ENCODE results near the gene ZNF142. TPM values are rescaled to one million over a fixed set of nuclear protein-coding genes. Genes with fewer than 3 reads are reported as not detected.

Gene ZNF142
- total RNA-seq, 1 donor from 2014 or later, result 43.1 TPM

DNA sequence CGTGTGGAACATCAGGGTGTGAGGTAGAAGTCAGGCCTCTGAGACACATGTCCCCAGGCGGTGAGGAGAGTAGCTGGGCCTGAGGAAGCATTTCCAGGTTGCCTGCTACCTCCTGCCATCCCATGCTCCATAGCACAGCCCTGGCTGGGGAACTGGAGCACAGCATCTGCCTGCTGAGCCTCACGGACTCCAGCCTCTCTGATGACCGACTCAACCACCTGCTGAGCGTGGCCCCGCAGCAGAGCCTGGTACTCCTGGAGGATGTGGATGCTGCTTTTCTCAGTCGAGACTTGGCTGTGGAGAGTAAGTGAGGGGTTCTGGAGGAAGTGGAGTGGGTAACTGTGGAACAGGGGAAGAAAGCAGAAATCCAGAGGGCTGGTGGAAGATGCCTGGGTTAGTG lies 3.0 kb upstream of the ZNF142 start:
- Mint-ChIP-seq H3K36me3 (ENCODE audit: insufficient read depth) (peaks cover 15% of the 10 kb centered on the region), H3K9me3 (ENCODE audit: low read depth) (no peaks in the 10 kb centered on the region), H3K27me3 (no peaks in the 10 kb centered on the region), H3K4me3 (ENCODE audit: low read depth) (no peak overlapping the region), H3K4me1 (ENCODE audit: low read depth) (peaks cover 21% of the 10 kb centered on the region), H3K27ac (no peak overlapping the region)
- no peak for DNase-seq (ENCODE audit: low spot score, unreplicated experiment)
- TF ChIP-seq, protein P1, sequence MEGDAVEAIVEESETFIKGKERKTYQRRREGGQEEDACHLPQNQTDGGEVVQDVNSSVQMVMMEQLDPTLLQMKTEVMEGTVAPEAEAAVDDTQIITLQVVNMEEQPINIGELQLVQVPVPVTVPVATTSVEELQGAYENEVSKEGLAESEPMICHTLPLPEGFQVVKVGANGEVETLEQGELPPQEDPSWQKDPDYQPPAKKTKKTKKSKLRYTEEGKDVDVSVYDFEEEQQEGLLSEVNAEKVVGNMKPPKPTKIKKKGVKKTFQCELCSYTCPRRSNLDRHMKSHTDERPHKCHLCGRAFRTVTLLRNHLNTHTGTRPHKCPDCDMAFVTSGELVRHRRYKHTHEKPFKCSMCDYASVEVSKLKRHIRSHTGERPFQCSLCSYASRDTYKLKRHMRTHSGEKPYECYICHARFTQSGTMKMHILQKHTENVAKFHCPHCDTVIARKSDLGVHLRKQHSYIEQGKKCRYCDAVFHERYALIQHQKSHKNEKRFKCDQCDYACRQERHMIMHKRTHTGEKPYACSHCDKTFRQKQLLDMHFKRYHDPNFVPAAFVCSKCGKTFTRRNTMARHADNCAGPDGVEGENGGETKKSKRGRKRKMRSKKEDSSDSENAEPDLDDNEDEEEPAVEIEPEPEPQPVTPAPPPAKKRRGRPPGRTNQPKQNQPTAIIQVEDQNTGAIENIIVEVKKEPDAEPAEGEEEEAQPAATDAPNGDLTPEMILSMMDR (IDR thresholded peaks at IDR 0.05; ENCODE audit: unreplicated experiment), result no peak

DNA sequence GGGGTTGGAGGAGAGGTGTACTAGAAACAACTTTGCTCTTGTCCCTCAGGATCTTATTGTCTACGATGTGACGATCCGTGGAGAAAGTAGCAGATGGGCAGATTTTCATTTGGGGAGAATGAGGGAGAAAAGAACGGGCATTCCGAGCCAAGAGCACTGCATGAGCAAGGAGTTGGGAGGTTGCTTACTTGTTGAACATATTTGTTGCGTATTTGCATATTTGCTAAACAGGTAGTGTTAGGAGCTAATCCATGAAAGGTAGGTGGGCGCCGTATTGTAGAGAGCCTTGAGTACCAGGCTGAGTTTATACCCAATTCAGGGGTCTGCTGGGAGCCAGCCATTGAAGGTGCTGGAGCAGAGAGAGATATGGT lies 550 bp upstream of the ZNF142 start:
- H3K27ac Mint-ChIP-seq, result peak overlapping the region; percentile 92
- peaks cover 12% of the 10 kb centered on the region for H3K36me3 Mint-ChIP-seq (ENCODE audit: insufficient read depth)
- H3K4me3 Mint-ChIP-seq (ENCODE audit: low read depth), result peak overlapping the region; percentile 94

DNA sequence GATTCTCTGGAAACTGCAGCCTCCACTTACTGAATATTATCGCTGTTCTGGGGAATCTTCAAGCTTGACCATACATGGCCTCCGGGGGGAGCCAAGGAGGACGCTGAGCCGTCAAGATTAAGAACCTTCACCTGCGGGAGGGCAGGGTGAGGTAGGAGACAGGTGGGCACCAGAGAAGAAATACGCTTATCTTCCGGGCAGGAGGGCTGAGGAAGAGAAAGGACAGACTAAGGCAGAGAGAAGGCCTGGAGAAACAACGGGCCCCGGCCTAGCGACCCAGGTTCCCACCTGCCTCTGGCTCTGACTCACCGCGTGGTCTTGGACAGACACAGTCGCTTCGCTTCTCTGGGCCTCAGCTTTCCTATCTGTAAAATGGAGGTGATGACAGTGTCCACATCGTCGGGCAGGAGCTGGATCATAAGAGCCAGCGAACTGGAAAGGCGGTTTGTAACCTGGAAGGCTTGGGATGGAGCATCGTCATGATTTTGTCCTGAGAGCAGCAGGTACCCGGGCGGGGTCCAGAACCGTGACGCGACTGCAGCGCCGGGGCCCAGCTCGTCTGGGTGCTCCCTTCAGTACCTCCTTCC lies 659 bp downstream of the ZNF142 start:
- TF ChIP-seq, protein P1 (IDR thresholded peaks at IDR 0.05; ENCODE audit: unreplicated experiment), result peak; percentile 61
- peak overlapping the region; percentile 92 for H3K27ac Mint-ChIP-seq
- H3K9me3 Mint-ChIP-seq (ENCODE audit: low read depth), result no peaks in the 10 kb centered on the region
- peak overlapping the region; percentile 94 for H3K4me3 Mint-ChIP-seq (ENCODE audit: low read depth)
- H3K4me1 Mint-ChIP-seq (ENCODE audit: low read depth), result peaks cover 21% of the 10 kb centered on the region
- H3K36me3 Mint-ChIP-seq (ENCODE audit: insufficient read depth), result peaks cover 10% of the 10 kb centered on the region
- no peaks in the 10 kb centered on the region for H3K27me3 Mint-ChIP-seq
- DNase-seq (ENCODE audit: low spot score, unreplicated experiment), result no peak

More for the DNA sequence above, 550 bp upstream of the ZNF142 start:
- no peaks in the 10 kb centered on the region for H3K27me3 Mint-ChIP-seq
- peaks cover 21% of the 10 kb centered on the region for H3K4me1 Mint-ChIP-seq (ENCODE audit: low read depth)
- H3K9me3 Mint-ChIP-seq (ENCODE audit: low read depth), result no peaks in the 10 kb centered on the region
- DNase-seq (ENCODE audit: low spot score, unreplicated experiment), result no peak
- TF ChIP-seq, protein P1 (IDR thresholded peaks at IDR 0.05; ENCODE audit: unreplicated experiment), result no peak

DNA sequence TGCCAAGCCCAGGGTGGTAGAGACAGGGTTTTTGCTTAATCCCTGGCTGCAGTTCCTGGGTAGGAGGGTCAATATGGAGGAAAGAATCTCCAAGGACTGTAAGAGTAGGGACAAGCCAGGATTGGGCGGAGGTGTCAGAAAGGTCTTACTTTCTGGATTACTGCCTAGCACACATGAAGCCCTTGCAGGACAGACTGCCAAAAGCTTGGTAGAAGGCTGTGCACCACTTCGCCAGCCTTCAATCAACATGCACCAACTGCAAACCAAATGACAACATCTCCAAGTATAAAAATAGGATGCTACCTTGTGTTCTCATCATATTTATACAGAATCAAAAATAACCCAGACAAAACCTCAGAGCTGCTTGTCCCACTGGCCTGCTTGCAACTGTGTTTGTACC lies 3.7 kb downstream of the ZNF142 start:
- TF ChIP-seq, protein P1 (IDR thresholded peaks at IDR 0.05; ENCODE audit: unreplicated experiment), result no peak
- no peak for DNase-seq (ENCODE audit: low spot score, unreplicated experiment)
- H3K4me1 Mint-ChIP-seq (ENCODE audit: low read depth), result peaks cover 21% of the 10 kb centered on the region
- peaks cover 3% of the 10 kb centered on the region for H3K36me3 Mint-ChIP-seq (ENCODE audit: insufficient read depth)
- H3K27ac Mint-ChIP-seq, result no peak overlapping the region
- H3K27me3 Mint-ChIP-seq, result no peaks in the 10 kb centered on the region
- H3K9me3 Mint-ChIP-seq (ENCODE audit: low read depth), result no peaks in the 10 kb centered on the region
- H3K4me3 Mint-ChIP-seq (ENCODE audit: low read depth), result no peak overlapping the region

DNA sequence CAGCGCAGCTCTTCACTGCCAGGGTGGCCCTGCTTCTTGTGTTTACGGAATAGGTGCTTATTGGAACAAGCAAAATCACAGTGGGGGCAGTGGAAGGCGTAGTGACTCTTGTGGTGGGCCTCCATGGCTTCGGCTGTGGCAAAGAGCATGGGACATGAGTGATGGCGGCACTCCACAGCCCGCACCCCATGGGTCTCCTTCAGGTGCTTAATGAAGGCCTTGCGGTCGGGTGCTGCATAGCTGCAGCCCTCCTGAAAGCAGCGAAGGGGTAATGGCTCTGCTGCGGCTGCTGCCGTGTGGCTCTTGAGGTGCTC lies 10.7 kb downstream of the ZNF142 start:
- no peak for DNase-seq (ENCODE audit: low spot score, unreplicated experiment)
- Mint-ChIP-seq H3K27ac (no peak overlapping the region), H3K36me3 (ENCODE audit: insufficient read depth) (peaks cover 7% of the 10 kb centered on the region), H3K4me3 (ENCODE audit: low read depth) (no peak overlapping the region), H3K27me3 (no peaks in the 10 kb centered on the region), H3K4me1 (ENCODE audit: low read depth) (no peaks in the 10 kb centered on the region), H3K9me3 (ENCODE audit: low read depth) (no peaks in the 10 kb centered on the region)
- TF ChIP-seq, protein P1 (IDR thresholded peaks at IDR 0.05; ENCODE audit: unreplicated experiment), result no peak
